Testis (tissue), 2 donors: ENCODE measurements around the gene ABITRAM.

Source experiments
- CTCF ChIP-seq, 3 experiments: fragments of 450-650 bp in 2 of 3; fragments of 200-600 bp in 1 of 3; sonication (generic) in 1 of 3; IDR thresholded peaks; one replicate each; pipeline ENCODE4 v1.5.1; 2016 to 2019; ENCODE audit warnings: antibody characterized with exemption in 3 of 3, mild to moderate bottlenecking in 2 of 3, moderate library complexity in 1 of 3
- POLR2A ChIP-seq: fragments of 450-650 bp; IDR thresholded peaks from one replicate; pipeline ENCODE4 v1.6.1; 2017; ENCODE audit warnings: antibody characterized with exemption, mild to moderate bottlenecking, moderate library complexity

GRCh38 chr9:108894225-108894997, 39.8 kb upstream of the ABITRAM start:
- TF ChIP-seq CTCF (IDR thresholded peaks at IDR 0.05) (no peak), POLR2A (no peak)
